Myocyte (in vitro differentiated cells): ENCODE results near the gene GALNT14. TPM values are rescaled to one million over a fixed set of nuclear protein-coding genes. Genes with fewer than 3 reads are reported as not detected.
"Not testable (repeated sequence)": the region's sequence is repeated elsewhere in the genome, so short reads cannot be mapped to it uniquely, and the experiment has no call there.

Experiments
- DNase-seq: peaks from one replicate; pipeline ENCODE4 v3.0.0-alpha.2; 2012; ENCODE audit warnings: low read depth
- total RNA-seq: library from RNA; depleted of rRNA; stranded (reverse); fragments of >200 nt; gene quantifications from 2 replicates; pipeline ENCODE4 v1.2.3, GENCODE V29; 2014

The GALNT14 gene
- total RNA-seq, 1 donor from 2014 or later: not detected

GRCh38 chr2:30904437-30904836 lies 233.8 kb downstream of the GALNT14 start:
- DNase-seq: not testable (repeated sequence)

DNA sequence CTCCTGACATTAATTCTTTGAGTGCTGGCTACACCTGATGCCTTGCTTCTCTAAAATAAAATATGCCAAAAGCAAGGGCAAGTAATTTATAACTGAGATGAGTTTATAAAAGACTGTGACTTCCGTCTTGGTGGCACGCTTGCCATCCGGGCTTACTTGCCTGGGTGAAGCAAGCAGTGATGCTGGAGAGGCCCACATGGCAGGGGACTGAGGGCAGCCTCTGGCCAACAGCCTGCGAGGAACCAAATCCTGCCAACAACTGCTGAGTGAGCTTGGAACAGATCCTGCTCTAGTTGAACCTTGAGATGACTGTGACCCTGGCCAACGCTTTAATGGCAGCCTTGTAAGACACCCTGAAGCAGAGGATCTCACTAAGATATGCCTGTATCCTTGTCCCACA lies 234.9 kb downstream of the GALNT14 start:
- no peak for DNase-seq

- DNase-seq: no peak
These were observed 237.9 kb downstream of the GALNT14 start for GRCh38 chr2:30900381-30900780.

- DNase-seq: no peak
These were observed 238.7 kb downstream of the GALNT14 start for GRCh38 chr2:30899516-30900054.

GRCh38 chr2:30897539-30897938 lies 240.7 kb downstream of the GALNT14 start:
- no peak for DNase-seq

GRCh38 chr2:30894498-30895119 lies 243.6 kb downstream of the GALNT14 start:
- no peak for DNase-seq

DNA sequence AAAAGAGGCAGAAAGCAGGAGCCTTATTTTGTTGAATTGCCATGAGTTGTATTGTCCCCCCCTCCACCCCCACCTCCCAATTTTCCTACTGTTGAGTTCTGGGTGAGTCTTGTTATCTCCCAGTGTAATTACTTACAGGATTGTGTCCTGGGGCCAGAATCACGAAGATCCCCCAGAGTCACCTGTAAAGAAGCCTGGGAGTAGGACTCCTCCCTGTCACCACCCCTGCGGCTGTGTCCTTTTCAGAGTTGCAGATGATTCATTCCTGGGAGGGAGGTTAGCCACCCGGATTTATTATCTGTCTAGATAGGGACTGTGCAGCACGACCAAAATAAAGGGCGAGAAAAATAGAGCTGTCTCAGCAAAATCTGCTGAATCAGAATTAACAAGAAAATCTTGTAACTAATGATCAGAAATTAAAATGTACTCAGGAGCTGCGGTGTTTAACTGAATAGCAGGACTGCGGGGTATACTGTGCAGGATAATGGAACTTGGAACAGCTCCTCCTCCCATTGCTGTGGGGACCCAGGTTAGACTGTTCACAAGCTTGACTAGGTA lies 249.3 kb downstream of the GALNT14 start:
- no peak for DNase-seq

DNA sequence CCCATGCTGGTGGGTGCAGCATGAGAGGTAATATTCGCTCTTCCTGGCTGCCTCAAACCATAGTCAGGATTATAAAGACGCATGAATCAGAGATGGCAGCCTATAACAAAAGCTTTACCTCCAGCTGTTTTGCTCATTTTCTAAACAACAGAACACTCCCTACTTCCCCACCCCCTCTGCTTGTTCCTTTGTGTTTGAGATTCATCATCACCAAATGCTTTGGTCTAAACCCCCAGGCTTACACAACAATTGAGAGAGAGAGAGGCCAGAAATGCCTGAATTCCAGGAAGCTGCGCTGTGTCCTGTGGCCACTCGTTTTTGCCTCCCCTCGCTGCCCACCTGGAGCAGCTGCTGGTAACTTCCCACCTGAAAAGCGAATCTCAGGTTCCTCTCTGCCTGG lies 252.2 kb downstream of the GALNT14 start:
- DNase-seq: no peak

DNA sequence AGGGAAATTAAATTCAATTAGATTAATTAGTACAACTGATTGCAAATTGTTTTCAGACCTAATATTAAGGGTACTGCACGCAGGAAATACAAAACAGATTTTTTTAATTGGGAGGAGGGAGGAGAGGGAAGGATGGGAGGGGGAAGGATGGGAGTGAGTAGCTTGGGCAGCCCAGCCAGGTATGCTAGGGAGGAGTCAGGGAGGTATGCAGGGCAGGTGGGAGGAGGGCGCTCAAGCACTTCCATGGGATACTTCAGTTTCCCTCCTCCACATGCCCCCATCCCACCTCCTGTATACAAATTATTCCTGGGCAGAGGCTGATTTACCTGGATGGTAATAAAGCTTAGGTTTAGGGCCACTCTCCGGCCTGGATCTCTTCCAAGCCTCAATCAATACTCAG lies 254.4 kb downstream of the GALNT14 start:
- no peak for DNase-seq

GRCh38 chr2:30883184-30883583 lies 255.1 kb downstream of the GALNT14 start:
- DNase-seq: no peak

DNA sequence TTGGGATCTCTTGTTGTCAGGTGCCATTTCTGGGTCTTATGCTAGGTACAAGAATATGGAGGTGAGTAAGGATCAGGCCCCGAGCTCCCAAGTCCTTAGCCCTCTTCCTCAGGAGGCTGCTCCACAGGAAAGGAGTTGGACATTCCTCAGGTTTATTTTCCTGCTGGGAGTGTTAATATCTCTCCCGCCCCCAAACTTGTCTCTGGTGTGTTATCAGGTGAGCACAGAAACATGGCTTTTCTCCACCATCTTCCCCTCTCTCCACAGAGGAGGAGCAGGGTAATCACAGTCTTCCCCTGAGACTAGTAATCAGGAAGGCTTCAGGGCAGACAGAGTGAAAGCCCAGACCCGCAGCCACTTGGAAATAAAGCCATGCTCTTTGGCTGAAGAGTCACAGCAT lies 257.7 kb downstream of the GALNT14 start:
- DNase-seq: no peak

- no peak for DNase-seq
These were observed 260.4 kb downstream of the GALNT14 start for GRCh38 chr2:30877833-30878232.

GRCh38 chr2:30872797-30873196 lies 265.4 kb downstream of the GALNT14 start:
- DNase-seq: no peak

GRCh38 chr2:30871980-30872789 lies 266.1 kb downstream of the GALNT14 start:
- no peak for DNase-seq

DNA sequence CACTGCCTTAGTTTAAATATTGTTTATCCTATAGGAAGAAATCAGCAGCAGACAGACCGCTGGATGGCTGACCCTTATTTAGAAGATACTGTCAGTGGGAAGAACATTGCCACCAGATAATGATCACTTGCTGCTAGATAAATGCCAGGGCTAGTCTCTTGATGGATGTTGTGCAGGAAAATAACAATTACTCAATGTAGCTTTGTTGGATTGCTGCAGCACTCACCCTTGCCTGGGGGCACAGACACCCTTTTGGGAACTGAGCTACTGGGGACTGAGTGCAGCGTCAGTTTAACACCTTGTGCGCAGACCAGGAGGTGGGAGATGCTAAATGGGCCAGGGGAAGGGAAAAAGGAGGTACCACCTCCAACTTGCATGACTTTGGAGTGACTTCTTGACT lies 266.8 kb downstream of the GALNT14 start:
- no peak for DNase-seq

GRCh38 chr2:30869988-30870387 lies 268.3 kb downstream of the GALNT14 start:
- no peak for DNase-seq

DNA sequence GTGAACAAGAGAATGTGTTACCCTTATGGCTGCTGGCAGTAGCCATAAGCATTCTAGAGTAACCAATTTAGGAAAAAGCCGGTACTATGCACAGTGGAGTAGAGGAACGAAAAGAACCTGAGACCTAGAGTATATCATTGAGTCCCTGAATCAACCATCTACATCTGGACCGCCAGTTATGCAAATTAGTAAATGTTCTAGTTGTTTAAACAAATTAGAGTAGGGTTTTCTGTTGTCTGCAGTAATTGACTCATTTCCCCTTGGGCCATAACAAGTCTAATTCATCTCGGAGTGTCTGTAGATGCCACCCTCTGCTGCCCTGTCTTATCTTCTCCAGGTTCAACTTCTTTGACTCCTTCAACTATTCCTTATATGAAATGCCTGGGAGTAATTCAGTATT lies 270.9 kb downstream of the GALNT14 start:
- no peak for DNase-seq

GRCh38 chr2:30866974-30867373 lies 271.3 kb downstream of the GALNT14 start:
- no peak for DNase-seq

GRCh38 chr2:30865892-30866681 lies 272.2 kb downstream of the GALNT14 start:
- no peak for DNase-seq

GRCh38 chr2:30865243-30865642 lies 273.0 kb downstream of the GALNT14 start:
- DNase-seq: no peak

GRCh38 chr2:30862054-30862651 lies 276.1 kb downstream of the GALNT14 start:
- peak; percentile 64 for DNase-seq
